ENCODE data around the gene SEC14L1. TPM values are rescaled to one million over a fixed set of nuclear protein-coding genes. Genes with fewer than 3 reads are reported as not detected.

Gene SEC14L1
- total RNA-seq, 1 donor from 2014 or later = 63.9 TPM

GRCh38 chr17:77258638-77259037 lies 117.9 kb downstream of the SEC14L1 start:
- intact Hi-C loops (cut with DNase I) = no loop called here
- DNase-seq (no peak), ATAC-seq (ENCODE audit: poor library complexity) (no peak)

DNA sequence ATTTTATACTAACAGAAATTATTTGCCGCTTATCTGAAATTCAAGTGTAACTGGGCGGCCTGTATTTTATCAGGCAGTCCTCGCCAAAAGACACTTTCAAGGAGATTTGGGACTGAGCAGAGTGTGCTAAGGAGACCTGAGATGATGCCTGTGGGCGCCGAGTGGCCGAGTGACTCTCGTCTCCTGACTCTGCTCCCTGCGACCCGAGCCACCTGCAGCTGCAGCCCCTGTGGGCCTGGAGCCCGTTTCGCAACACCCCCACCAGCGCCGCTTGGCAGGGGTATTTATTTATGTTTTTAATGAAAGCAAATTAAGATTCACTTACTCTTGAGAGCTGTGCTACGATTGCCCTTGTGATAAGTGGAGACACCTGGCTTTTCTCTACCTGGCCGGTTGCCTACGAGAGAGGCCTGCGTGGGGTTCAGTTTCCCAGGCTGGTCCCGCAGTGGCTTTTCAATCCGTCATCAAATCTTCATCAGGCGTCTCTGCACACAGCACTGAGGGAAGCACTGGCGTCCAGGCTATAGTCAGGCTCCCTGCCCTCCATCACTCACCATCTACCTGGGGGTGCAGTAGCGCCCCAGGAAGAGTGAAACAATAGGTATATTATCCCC lies 124.0 kb downstream of the SEC14L1 start:
- intact Hi-C loops (cut with DNase I) = no loop called here
- DNase-seq (no peak), ATAC-seq (ENCODE audit: poor library complexity) (no peak)

DNA sequence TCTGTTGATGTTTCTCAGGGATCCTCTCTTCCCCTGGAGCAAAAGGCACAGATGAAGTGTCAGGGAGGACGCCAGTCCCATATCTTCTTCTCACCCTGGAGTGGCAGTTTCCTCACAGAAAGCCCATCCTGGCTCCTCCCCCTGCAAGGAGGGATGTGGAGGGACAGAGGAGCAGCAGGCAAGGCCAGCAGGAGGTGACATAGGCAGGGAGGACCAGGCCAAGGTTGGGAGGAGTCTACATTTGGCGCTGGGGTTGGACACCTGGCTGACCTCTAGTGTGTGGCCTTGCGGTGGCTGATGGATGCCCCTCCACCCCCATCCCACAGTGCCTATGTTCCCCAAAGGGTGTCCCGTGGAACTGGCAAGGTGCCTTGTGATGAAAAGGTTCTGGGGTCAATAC lies 125.4 kb downstream of the SEC14L1 start:
- DNase-seq (no peak), ATAC-seq (ENCODE audit: poor library complexity) (no peak)
- intact Hi-C loops (cut with DNase I) = no loop called here

Measured in Right ventricle myocardium superior (tissue), 1 donor.